Ishikawa (cell line): ENCODE measurements around the gene DNM2.

Experiments used
- CEBPB ChIP-seq: IDR thresholded peaks from 2 replicates; pipeline ENCODE4 v1.6.1; 2012
- CREB1 ChIP-seq: IDR thresholded peaks from 2 replicates; pipeline ENCODE4 v1.6.1; 2012; ENCODE audit warnings: low read depth
- EGR1 ChIP-seq: IDR thresholded peaks from 2 replicates; pipeline ENCODE4 v1.6.1; 2012
- EP300 ChIP-seq: IDR thresholded peaks from 2 replicates; pipeline ENCODE4 v1.6.1; 2012; ENCODE audit warnings: borderline replicate concordance
- FOXM1 ChIP-seq: IDR thresholded peaks from 2 replicates; pipeline ENCODE4 v1.6.1; 2012; ENCODE audit warnings: low read depth, borderline replicate concordance
- NFIC ChIP-seq: IDR thresholded peaks from 2 replicates; pipeline ENCODE4 v1.6.1; 2012
- RAD21 ChIP-seq: IDR thresholded peaks from 2 replicates; pipeline ENCODE4 v1.6.1; 2012; ENCODE audit warnings: low read depth
- TAF1 ChIP-seq: IDR thresholded peaks from 2 replicates; pipeline ENCODE4 v1.6.1; 2012; ENCODE audit warnings: low read depth, mild to moderate bottlenecking
- TCF12 ChIP-seq: IDR thresholded peaks from 2 replicates; pipeline ENCODE4 v1.6.1; 2012; ENCODE audit warnings: low read depth
- TEAD4 ChIP-seq: IDR thresholded peaks from 2 replicates; pipeline ENCODE4 v1.6.1; 2012
- YY1 ChIP-seq: IDR thresholded peaks from 2 replicates; pipeline ENCODE4 v1.6.1; 2012; ENCODE audit warnings: low read depth
- ZBTB7A ChIP-seq: IDR thresholded peaks from 2 replicates; pipeline ENCODE4 v1.6.1; 2012; ENCODE audit warnings: low read depth
- TF ChIP-seq, protein P1 (sequence below): IDR thresholded peaks from 2 replicates; pipeline ENCODE4 v1.6.1; 2012
- TF ChIP-seq, protein P2 (sequence below): IDR thresholded peaks from 2 replicates; pipeline ENCODE4 v1.6.1; 2012; ENCODE audit warnings: low read depth, mild to moderate bottlenecking
- TF ChIP-seq, protein P3 (sequence below): IDR thresholded peaks from 2 replicates; pipeline ENCODE4 v1.6.1; 2012

DNM2 gene

DNA sequence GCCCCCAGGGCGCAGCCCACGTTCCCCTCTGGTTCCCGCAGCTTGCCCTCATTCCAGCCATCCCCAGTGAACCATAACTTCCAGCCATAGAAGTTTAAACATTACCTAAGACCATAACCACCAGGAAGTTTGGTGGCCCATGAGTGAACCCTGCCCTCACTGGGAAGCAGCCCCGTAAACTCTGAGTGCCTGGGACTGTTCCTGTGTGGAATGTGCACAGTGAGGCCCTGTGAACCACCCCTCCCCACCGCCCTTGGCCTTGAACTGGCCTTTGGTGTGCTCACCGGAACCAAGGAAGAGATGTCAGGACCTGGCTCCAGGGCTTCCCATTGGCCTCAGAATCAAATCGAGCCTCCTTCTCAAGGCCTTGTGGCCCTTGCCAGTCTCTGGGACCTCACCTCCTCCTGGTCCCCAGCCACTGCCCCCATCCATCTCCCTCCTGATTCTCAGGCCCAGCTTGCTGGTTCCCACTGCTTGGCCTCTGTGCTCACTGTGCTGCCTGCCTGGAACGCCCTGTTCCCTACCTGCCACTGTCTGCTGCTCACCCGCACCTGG lies 46.5 kb downstream of the DNM2 start:
- TF ChIP-seq, protein P1, sequence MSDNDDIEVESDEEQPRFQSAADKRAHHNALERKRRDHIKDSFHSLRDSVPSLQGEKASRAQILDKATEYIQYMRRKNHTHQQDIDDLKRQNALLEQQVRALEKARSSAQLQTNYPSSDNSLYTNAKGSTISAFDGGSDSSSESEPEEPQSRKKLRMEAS = no peak
- TF ChIP-seq EGR1 = no peak
- TF ChIP-seq FOXM1 = no peak
- no peak for TF ChIP-seq RAD21
- no peak for TF ChIP-seq TCF12
- no peak for TF ChIP-seq YY1
- TF ChIP-seq ZBTB7A = no peak
- TF ChIP-seq EP300 = no peak
- TF ChIP-seq, protein P2, sequence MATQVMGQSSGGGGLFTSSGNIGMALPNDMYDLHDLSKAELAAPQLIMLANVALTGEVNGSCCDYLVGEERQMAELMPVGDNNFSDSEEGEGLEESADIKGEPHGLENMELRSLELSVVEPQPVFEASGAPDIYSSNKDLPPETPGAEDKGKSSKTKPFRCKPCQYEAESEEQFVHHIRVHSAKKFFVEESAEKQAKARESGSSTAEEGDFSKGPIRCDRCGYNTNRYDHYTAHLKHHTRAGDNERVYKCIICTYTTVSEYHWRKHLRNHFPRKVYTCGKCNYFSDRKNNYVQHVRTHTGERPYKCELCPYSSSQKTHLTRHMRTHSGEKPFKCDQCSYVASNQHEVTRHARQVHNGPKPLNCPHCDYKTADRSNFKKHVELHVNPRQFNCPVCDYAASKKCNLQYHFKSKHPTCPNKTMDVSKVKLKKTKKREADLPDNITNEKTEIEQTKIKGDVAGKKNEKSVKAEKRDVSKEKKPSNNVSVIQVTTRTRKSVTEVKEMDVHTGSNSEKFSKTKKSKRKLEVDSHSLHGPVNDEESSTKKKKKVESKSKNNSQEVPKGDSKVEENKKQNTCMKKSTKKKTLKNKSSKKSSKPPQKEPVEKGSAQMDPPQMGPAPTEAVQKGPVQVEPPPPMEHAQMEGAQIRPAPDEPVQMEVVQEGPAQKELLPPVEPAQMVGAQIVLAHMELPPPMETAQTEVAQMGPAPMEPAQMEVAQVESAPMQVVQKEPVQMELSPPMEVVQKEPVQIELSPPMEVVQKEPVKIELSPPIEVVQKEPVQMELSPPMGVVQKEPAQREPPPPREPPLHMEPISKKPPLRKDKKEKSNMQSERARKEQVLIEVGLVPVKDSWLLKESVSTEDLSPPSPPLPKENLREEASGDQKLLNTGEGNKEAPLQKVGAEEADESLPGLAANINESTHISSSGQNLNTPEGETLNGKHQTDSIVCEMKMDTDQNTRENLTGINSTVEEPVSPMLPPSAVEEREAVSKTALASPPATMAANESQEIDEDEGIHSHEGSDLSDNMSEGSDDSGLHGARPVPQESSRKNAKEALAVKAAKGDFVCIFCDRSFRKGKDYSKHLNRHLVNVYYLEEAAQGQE = no peak
- TF ChIP-seq, protein P3, sequence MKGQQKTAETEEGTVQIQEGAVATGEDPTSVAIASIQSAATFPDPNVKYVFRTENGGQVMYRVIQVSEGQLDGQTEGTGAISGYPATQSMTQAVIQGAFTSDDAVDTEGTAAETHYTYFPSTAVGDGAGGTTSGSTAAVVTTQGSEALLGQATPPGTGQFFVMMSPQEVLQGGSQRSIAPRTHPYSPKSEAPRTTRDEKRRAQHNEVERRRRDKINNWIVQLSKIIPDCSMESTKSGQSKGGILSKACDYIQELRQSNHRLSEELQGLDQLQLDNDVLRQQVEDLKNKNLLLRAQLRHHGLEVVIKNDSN = no peak

DNA sequence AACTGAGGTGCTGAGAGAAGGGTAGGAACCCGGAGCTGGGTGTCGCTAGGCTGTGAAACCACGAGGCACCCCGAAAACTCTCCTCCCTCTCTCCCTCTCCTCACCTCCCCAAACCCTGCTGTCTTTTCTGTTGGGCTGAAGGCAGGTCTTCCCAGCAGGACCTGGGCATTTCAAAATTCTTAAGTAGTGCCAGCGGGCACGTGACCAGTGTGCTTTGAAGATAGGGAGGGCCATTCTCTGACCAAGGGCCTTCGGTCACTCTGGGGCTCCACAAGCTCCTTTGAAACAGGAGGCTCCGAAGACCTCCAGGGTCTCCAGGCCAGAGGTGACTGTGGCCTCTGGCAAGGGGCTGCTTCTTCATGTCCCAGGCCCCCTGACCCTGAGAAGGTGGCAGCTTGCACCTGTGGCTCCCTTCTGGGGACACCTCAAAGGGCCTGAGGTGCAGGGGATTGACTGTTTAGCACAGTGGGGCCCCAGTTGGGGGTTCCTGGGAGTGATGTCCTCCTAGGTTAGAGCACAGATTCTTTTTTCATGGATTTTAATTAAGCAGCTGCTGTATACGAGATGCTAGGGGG lies 48.3 kb downstream of the DNM2 start:
- TF ChIP-seq NFIC = no peak
- TF ChIP-seq, protein P3 = peak; percentile 87

DNA sequence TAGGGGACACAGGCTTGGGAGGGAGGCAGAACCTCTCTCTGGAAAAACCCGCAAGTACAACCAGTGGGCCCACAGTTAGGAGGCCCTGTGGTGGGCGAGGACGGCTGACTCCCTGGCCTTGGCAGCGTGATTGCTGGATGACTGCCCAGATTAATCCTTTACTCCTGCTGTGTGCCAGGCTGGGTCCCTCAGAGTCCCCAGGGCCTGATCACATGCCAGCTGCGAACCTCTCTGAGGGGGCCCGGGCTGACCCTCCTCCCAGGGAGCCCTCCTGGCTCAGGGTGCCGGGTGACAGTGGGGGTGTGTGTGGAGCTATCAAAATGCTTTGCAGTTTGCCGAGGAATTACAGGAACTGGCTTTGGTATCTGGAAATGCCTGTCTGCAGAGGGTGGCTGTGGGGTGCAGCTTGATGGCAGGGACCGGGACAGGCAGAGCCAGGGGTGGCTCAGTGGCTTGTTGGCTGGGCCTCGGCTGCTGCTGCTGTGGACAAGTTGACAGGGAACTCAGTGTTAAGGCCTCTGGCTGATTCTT lies 48.9 kb downstream of the DNM2 start:
- no peak for TF ChIP-seq CEBPB
- TF ChIP-seq TAF1 = no peak
- TF ChIP-seq ZBTB7A = peak; percentile 74
- TF ChIP-seq NFIC = peak; percentile 71

DNA sequence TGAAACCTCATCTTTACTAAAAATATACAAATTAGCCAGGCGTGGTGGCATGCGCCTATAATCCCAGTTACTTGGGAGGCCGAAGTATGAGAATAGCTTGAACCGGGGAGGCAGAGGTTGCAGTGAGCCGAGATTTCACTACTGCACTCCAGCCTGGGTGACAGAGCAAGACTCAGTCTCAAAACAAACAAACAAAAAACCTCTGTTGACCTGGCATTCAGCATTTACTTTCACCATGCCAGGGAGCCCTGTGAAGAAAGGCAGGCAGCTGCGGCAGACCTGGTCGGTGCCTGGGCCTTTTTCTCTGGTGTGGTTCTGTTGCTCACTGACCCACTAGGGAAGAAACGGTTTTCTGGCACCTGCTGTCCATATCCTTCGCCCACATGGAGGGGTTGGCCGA lies 49.8 kb downstream of the DNM2 start:
- TF ChIP-seq, protein P1 = no peak
- TF ChIP-seq CEBPB (no peak), EGR1 (no peak), CREB1 (no peak), YY1 (no peak), RAD21 (no peak), ZBTB7A (no peak), EP300 (no peak), NFIC (no peak), FOXM1 (no peak)

DNA sequence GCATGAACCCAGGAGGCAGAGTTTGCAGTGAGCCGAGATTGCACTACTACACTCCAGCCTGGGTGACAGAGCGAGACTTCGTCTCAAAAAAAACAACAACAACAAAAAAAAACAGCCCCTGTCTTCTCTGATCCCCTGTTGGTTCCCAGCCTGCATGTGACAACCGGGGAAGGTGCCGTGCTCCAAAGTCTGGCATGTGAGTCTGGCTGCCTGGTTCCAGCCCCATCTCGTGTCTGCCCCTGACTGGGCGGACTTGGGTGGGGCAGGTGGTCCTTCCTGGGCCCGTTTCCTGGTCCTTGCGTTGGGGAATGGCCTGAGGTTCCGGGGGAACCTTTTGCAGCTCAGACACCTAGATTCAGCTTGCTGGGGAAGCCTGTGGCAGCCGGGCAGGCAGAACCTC lies 50.5 kb downstream of the DNM2 start:
- TF ChIP-seq EP300 = no peak
- no peak for TF ChIP-seq ZBTB7A
- TF ChIP-seq TEAD4 = no peak
- no peak for TF ChIP-seq NFIC
- no peak for TF ChIP-seq CREB1
- TF ChIP-seq, protein P1 = no peak
- TF ChIP-seq YY1 = no peak

DNA sequence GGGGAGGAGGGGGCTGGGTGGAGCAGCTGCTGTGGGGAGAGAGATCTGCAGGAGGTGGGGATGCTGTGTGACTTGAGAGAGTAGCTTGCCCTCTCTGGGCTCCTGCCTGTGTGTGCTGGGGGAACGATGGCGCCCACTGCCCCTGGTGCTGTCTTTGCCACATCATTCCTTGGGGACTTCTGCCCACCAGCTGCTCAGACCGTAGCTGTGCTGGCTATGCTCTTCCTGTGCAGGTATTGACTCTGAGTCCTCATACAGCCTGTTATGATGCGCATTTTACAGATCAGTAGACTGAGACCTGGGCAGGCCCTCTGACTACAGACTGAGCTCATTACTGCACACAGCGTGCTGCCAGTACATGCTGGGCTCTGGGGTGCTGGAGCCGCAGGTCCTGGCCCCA lies 51.1 kb downstream of the DNM2 start:
- TF ChIP-seq NFIC (no peak), TCF12 (no peak), CEBPB (no peak), EGR1 (no peak), CREB1 (no peak), RAD21 (no peak), FOXM1 (no peak), TAF1 (no peak), EP300 (no peak), ZBTB7A (no peak), TEAD4 (no peak), YY1 (no peak)
- TF ChIP-seq, protein P3 = no peak
- TF ChIP-seq, protein P2 = no peak
- TF ChIP-seq, protein P1 = no peak
